ENCODE measurements around the gene KLHL11. TPM values are rescaled to one million over a fixed set of nuclear protein-coding genes. Genes with fewer than 3 reads are reported as not detected.
"Not testable (repeated sequence)": the region's sequence is repeated elsewhere in the genome, so short reads cannot be mapped to it uniquely, and the experiment has no call there.

Gene KLHL11
- total and polyA plus RNA-seq, 4 donors = 0.68 to 12.6 (median 7.1) TPM

DNA sequence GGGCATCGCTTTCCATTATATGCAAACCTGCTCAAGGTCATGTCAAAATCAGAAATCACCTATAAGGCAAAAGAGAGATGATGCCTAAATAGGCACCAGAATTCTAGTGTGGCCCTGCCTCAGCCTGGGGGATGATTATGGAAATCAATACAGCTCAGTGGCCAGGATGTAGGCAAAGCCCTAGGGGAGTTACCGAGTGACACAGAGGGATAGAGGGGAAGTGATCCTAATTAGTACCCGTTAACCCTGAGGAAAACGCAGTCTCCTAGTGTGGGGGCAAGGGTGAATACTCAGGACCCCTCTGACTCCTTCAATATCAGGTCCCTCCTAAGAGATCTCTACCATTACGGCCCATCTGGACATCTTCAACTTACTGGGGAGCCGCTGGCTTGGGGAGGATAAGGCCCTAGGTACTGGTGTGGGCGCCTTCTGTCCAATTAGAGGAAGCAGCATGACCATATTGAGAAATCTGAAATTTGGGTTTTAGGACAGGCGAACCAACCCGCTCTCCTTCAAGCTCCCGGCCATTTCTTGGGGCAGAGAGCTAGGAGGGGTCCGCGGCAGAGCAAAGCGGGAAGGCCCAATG, 29.9 kb downstream of the KLHL11 start (continued):
- TF ChIP-seq, protein P1, sequence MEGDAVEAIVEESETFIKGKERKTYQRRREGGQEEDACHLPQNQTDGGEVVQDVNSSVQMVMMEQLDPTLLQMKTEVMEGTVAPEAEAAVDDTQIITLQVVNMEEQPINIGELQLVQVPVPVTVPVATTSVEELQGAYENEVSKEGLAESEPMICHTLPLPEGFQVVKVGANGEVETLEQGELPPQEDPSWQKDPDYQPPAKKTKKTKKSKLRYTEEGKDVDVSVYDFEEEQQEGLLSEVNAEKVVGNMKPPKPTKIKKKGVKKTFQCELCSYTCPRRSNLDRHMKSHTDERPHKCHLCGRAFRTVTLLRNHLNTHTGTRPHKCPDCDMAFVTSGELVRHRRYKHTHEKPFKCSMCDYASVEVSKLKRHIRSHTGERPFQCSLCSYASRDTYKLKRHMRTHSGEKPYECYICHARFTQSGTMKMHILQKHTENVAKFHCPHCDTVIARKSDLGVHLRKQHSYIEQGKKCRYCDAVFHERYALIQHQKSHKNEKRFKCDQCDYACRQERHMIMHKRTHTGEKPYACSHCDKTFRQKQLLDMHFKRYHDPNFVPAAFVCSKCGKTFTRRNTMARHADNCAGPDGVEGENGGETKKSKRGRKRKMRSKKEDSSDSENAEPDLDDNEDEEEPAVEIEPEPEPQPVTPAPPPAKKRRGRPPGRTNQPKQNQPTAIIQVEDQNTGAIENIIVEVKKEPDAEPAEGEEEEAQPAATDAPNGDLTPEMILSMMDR (IDR thresholded peaks at IDR 0.05; ENCODE audit: low read depth, low read length, missing input control) = no peak
- no peak for TF ChIP-seq FOXA1 (IDR thresholded peaks at IDR 0.05)
- no peak for TF ChIP-seq HNF4A (conservative IDR thresholded peaks at IDR 0.05)
- TF ChIP-seq HNF4G (IDR thresholded peaks at IDR 0.05) = no peak
- no peak for TF ChIP-seq SP1 (IDR thresholded peaks at IDR 0.05)
- no peak for TF ChIP-seq FOXA2 (IDR thresholded peaks at IDR 0.05)
- TF ChIP-seq TAF1 (conservative IDR thresholded peaks at IDR 0.05) = no peak
- no peak for TF ChIP-seq YY1 (IDR thresholded peaks at IDR 0.05)

DNA sequence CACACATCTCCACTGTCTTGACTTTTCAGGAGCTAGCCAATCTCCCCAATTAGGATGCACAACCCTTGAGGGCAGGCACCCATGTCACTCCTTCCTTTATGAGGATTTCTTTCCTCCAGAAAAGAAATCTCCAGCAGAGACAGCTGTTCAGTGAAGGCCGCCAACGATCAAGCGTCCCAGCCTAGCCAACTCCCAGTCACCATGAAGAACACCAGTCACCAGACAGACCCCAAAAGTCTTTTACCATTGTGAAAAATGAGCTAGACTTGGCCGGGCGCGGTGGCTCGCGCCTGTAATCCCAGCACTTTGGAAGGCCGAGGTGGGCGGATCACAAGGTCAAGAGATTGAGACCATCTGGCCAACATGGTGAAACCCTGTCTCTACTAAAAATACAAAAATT, 35.3 kb downstream of the KLHL11 start:
- WGBS = 88% methylated on average over 10 of the region's 10 CpGs
- H3K27me3 ChIP-seq (ENCODE audit: control insufficient read depth in 4 of 4, insufficient read depth in 4 of 4, low read length in 3 of 4); H3K4me1 ChIP-seq (ENCODE audit: control insufficient read depth in 4 of 4, insufficient read depth in 4 of 4, low read length in 3 of 4); H3K9me3 ChIP-seq (ENCODE audit: control insufficient read depth in 4 of 4, low read length in 3 of 4); DNase-seq (ENCODE audit: low spot score); H3K4me3 ChIP-seq (ENCODE audit: low read depth in 1 of 3, low read length in 3 of 3); H3K9ac ChIP-seq (ENCODE audit: low read depth in 1 of 2, low read length in 2 of 2); H3K27ac ChIP-seq (ENCODE audit: low read depth in 1 of 2, low read length in 2 of 2): not testable (repeated sequence)
- H3K36me3 ChIP-seq (ENCODE audit: control insufficient read depth in 4 of 4, insufficient read depth in 3 of 4, low read depth in 1 of 4, low read length in 3 of 4) = peaks cover 9 to 38% (median 18%) of the 10 kb centered on the region in 4 donors

DNA sequence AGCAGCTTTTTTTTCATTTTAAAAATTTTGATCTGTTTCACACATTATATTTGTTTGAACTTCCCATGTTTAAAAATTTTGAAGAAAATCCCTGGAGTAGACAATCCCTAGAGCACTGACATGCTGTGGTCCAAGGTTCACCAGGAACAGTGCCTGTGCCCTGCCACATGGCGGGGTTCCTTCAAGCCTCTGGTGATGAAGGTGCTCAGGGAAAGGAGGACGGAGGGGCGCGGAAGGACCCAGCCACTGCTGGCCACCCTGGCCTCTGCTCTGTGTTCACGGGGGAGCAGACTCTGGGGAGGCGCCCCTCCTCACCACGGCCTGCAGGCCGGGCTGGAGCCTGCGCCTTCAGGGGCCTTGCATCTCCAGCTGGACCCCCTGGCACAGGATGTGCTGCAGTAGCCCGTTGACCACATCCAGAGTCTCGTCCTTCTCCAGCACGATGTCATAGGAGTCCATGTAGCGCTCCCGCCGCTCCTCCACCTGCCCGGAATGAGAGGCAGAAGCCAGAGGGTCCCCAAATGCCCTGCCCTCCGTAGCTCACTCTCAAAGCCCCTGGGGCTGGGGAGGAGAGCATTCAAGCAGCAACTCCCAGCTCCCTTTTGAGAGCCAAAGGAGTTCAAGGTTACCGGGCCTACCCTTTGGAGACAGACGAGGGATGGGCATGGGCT, 39.9 kb downstream of the KLHL11 start:
- 93% methylated on average over 19 of the region's 19 CpGs for WGBS
- H3K27me3 ChIP-seq (ENCODE audit: control insufficient read depth in 4 of 4, insufficient read depth in 4 of 4, low read length in 3 of 4) = no peaks in the 10 kb centered on the region
- TF ChIP-seq NR2F2 (IDR thresholded peaks at IDR 0.05) = no peak
- H3K4me1 ChIP-seq (ENCODE audit: control insufficient read depth in 4 of 4, insufficient read depth in 4 of 4, low read length in 3 of 4) = no peaks in the 10 kb centered on the region
- no peaks in the 10 kb centered on the region for H3K9me3 ChIP-seq (ENCODE audit: control insufficient read depth in 4 of 4, low read length in 3 of 4)
- H3K4me3 ChIP-seq (ENCODE audit: low read depth in 1 of 3, low read length in 3 of 3) = no peak overlapping the region
- peaks cover 4 to 28% (median 7%) of the 10 kb centered on the region in 4 donors for H3K36me3 ChIP-seq (ENCODE audit: control insufficient read depth in 4 of 4, insufficient read depth in 3 of 4, low read depth in 1 of 4, low read length in 3 of 4)
- DNase-seq (ENCODE audit: low spot score) = no peak
- no peak overlapping the region for H3K27ac ChIP-seq (ENCODE audit: low read depth in 1 of 2, low read length in 2 of 2)
- H3K9ac ChIP-seq (ENCODE audit: low read depth in 1 of 2, low read length in 2 of 2) = no peak overlapping the region

DNA sequence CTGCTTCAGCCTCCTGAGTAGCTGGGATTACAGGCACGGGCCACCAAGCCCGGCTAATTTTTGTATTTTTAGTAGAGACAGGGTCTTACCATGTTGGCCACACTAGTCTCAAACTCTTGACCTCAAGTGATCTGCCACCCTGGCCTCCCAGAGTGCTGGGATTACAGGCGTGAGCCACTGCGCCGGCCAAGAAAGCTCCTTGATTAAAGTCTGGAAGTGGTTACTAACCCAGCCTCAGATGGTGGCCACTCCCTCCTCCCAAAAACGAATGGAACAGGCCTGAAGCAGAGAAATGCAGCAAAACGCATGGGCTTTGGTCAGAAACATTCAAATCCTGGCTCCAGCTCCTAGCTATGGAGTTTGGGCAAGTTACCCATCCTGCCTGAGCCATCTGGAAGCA, 41.1 kb downstream of the KLHL11 start:
- Histone ChIP-seq H3K4me1 (ENCODE audit: control insufficient read depth in 4 of 4, insufficient read depth in 4 of 4, low read length in 3 of 4) (no peaks in the 10 kb centered on the region), H3K36me3 (ENCODE audit: control insufficient read depth in 4 of 4, insufficient read depth in 3 of 4, low read depth in 1 of 4, low read length in 3 of 4) (peaks cover 0 to 19% (median 4%) of the 10 kb centered on the region in 4 donors), H3K9me3 (ENCODE audit: control insufficient read depth in 4 of 4, low read length in 3 of 4) (no peaks in the 10 kb centered on the region), H3K9ac (ENCODE audit: low read depth in 1 of 2, low read length in 2 of 2) (no peak overlapping the region), H3K27ac (ENCODE audit: low read depth in 1 of 2, low read length in 2 of 2) (no peak overlapping the region), H3K27me3 (ENCODE audit: control insufficient read depth in 4 of 4, insufficient read depth in 4 of 4, low read length in 3 of 4) (no peaks in the 10 kb centered on the region), H3K4me3 (ENCODE audit: low read depth in 1 of 3, low read length in 3 of 3) (no peak overlapping the region)
- no peak for DNase-seq (ENCODE audit: low spot score)
- WGBS = 73% methylated on average over 7 of the region's 7 CpGs
- TF ChIP-seq, protein P1 (IDR thresholded peaks at IDR 0.05; ENCODE audit: low read depth, low read length, missing input control) = no peak
- TF ChIP-seq HNF4G (IDR thresholded peaks at IDR 0.05) (no peak), FOXA2 (IDR thresholded peaks at IDR 0.05) (no peak)

Measured in liver (tissue), 9 donors.